H9 (cell line): ENCODE data around the gene BBX. TPM values are rescaled to one million over a fixed set of nuclear protein-coding genes. Genes with fewer than 3 reads are reported as not detected.

Experiments
- DNase-seq: peaks from one replicate; pipeline ENCODE4 v3.0.0-alpha.2; 2017
- H2AFZ ChIP-seq: one replicate; pipeline ENCODE4 v1.6.1; 2013; ENCODE audit warnings: mild to moderate bottlenecking, low read length, control low read depth, moderate library complexity
- H2AK5ac ChIP-seq: 2 replicates; pipeline ENCODE4 v1.6.1; 2013; ENCODE audit warnings: low read length, control low read depth, mixed read lengths; ENCODE audit not compliant: insufficient read length
- H2BK120ac ChIP-seq: one replicate; pipeline ENCODE4 v1.6.1; 2013; ENCODE audit warnings: low read depth, mild to moderate bottlenecking, low read length, control low read depth, inconsistent platforms; ENCODE audit not compliant: poor library complexity, severe bottlenecking
- H2BK12ac ChIP-seq: 2 replicates; pipeline ENCODE4 v1.6.1; 2013; ENCODE audit warnings: low read length, control low read depth, mixed read lengths, low read depth; ENCODE audit not compliant: insufficient read length
- H2BK15ac ChIP-seq: 2 replicates; pipeline ENCODE4 v1.6.1; 2013; ENCODE audit warnings: low read depth, low read length, control low read depth
- H2BK20ac ChIP-seq: one replicate; pipeline ENCODE4 v1.6.1; 2013; ENCODE audit warnings: low read depth, mild to moderate bottlenecking, low read length, control low read depth, inconsistent platforms; ENCODE audit not compliant: poor library complexity, severe bottlenecking
- H2BK5ac ChIP-seq: 2 replicates; pipeline ENCODE4 v1.6.1; 2013; ENCODE audit warnings: low read length, control low read depth, mixed read lengths; ENCODE audit not compliant: insufficient read length
- H3K14ac ChIP-seq: 2 replicates; pipeline ENCODE4 v1.6.1; 2013; ENCODE audit warnings: low read length, control low read depth; ENCODE audit not compliant: insufficient read depth
- H3K18ac ChIP-seq: 2 replicates; pipeline ENCODE4 v1.6.1; 2013; ENCODE audit warnings: low read depth, mild to moderate bottlenecking, mixed read lengths, low read length, control low read depth; ENCODE audit not compliant: insufficient read length
- H3K23ac ChIP-seq: 2 replicates; pipeline ENCODE4 v1.6.1; 2013; ENCODE audit warnings: low read length, control low read depth, mixed read lengths, low read depth; ENCODE audit not compliant: insufficient read length
- H3K23me2 ChIP-seq: 2 replicates; pipeline ENCODE4 v1.6.1; 2013; ENCODE audit warnings: low read depth, mild to moderate bottlenecking, mixed read lengths, low read length, control low read depth; ENCODE audit not compliant: insufficient read length, poor library complexity, severe bottlenecking
- H3K27ac ChIP-seq: 2 replicates; pipeline ENCODE4 v1.5.1; 2013; ENCODE audit warnings: low read length, control low read depth, mixed read lengths, low read depth; ENCODE audit not compliant: insufficient read length
- H3K27me3 ChIP-seq: 2 replicates; pipeline ENCODE4 v1.6.1; 2013; ENCODE audit warnings: low read length, control low read depth, inconsistent platforms; ENCODE audit not compliant: insufficient read depth
- H3K4ac ChIP-seq: 2 replicates; pipeline ENCODE4 v1.6.1; 2013; ENCODE audit warnings: low read depth, mild to moderate bottlenecking, control low read depth, inconsistent platforms, low read length, moderate library complexity
- H3K4me1 ChIP-seq: 2 replicates; pipeline ENCODE4 v1.6.1; 2013; ENCODE audit warnings: low read length, control low read depth, inconsistent platforms; ENCODE audit not compliant: insufficient read depth
- H3K4me2 ChIP-seq: 2 replicates; pipeline ENCODE4 v1.6.1; 2013; ENCODE audit warnings: low read length, control low read depth, mixed read lengths; ENCODE audit not compliant: insufficient read length, insufficient read depth
- H3K56ac ChIP-seq: 2 replicates; pipeline ENCODE4 v1.6.1; 2013; ENCODE audit warnings: low read depth, mild to moderate bottlenecking, mixed read lengths, low read length, control low read depth; ENCODE audit not compliant: insufficient read length
- H3K79me1 ChIP-seq: 2 replicates; pipeline ENCODE4 v1.6.1; 2013; ENCODE audit warnings: low read depth, mild to moderate bottlenecking, moderate library complexity, low read length, control low read depth, inconsistent platforms; ENCODE audit not compliant: insufficient read depth, poor library complexity, severe bottlenecking
- H3K79me2 ChIP-seq: 2 replicates; pipeline ENCODE4 v1.6.1; 2013; ENCODE audit warnings: low read length, control low read depth, inconsistent platforms; ENCODE audit not compliant: insufficient read depth
- H3K9ac ChIP-seq: 2 replicates; pipeline ENCODE4 v1.6.1; 2013; ENCODE audit warnings: low read length, control low read depth, mixed read lengths; ENCODE audit not compliant: insufficient read length; ENCODE audit errors: extremely low read depth
- H3K9me3 ChIP-seq: one replicate; pipeline ENCODE4 v1.6.1; 2013; ENCODE audit warnings: low read depth, low read length, inconsistent platforms; ENCODE audit not compliant: control insufficient read depth
- H3T11ph ChIP-seq: one replicate; pipeline ENCODE4 v1.6.1; 2013; ENCODE audit warnings: mild to moderate bottlenecking, low read length, control low read depth, inconsistent platforms
- H4K20me1 ChIP-seq: one replicate; pipeline ENCODE4 v1.6.1; 2013; ENCODE audit not compliant: control insufficient read depth, insufficient read length, insufficient read depth
- H4K5ac ChIP-seq: 2 replicates; pipeline ENCODE4 v1.6.1; 2013; ENCODE audit warnings: low read depth, mild to moderate bottlenecking, mixed read lengths, low read length, control low read depth; ENCODE audit not compliant: insufficient read length
- H4K8ac ChIP-seq: replicated peaks from 2 replicates; pipeline ENCODE4 v1.6.1; 2013; ENCODE audit warnings: low read length, control low read depth, mixed read lengths, low read depth; ENCODE audit not compliant: insufficient read length
- H4K91ac ChIP-seq: 2 replicates; pipeline ENCODE4 v1.6.1; 2013; ENCODE audit warnings: low read depth, mild to moderate bottlenecking, moderate library complexity, mixed read lengths, low read length, control low read depth; ENCODE audit not compliant: insufficient read length
- H3K27ac Mint-ChIP-seq, 3 experiments: 2 replicates in 2 of 3; 3 replicates in 1 of 3; pipeline ENCODE4 v1.8.0; 2020 to 2021; ENCODE audit warnings: mixed read lengths in 3 of 3, mild to moderate bottlenecking in 1 of 3, moderate library complexity in 1 of 3
- H3K27me3 Mint-ChIP-seq: 2 replicates; pipeline ENCODE4 v1.8.0; 2021; ENCODE audit warnings: low read depth, mild to moderate bottlenecking, moderate library complexity, mixed read lengths
- H3K36me3 Mint-ChIP-seq, 3 experiments: 2 replicates in 2 of 3; 3 replicates in 1 of 3; pipeline ENCODE4 v1.8.0; 2020 to 2021; ENCODE audit warnings: low read depth in 3 of 3, mixed read lengths in 3 of 3; ENCODE audit not compliant: insufficient read depth in 1 of 3
- H3K4me1 Mint-ChIP-seq, 2 experiments: 2 replicates each; pipeline ENCODE4 v1.8.0; 2020; ENCODE audit warnings: mixed read lengths in 2 of 2
- H3K4me3 Mint-ChIP-seq, 2 experiments: 2 replicates in 1 of 2; 3 replicates in 1 of 2; pipeline ENCODE4 v1.8.0; 2020 to 2021; ENCODE audit warnings: mild to moderate bottlenecking in 2 of 2, mixed read lengths in 2 of 2, moderate library complexity in 1 of 2
- H3K9me3 Mint-ChIP-seq, 2 experiments: 2 replicates in 1 of 2; 3 replicates in 1 of 2; pipeline ENCODE4 v1.8.0; 2020; ENCODE audit warnings: mild to moderate bottlenecking in 2 of 2, mixed read lengths in 2 of 2, moderate library complexity in 1 of 2
- WGBS: extraction: QIAGEN DNeasy Blood & Tissue Kit; methylation state at CpG from one replicate; pipeline ENCODE4 v1.1.7; 2013; ENCODE audit warnings: missing lambda C conversion rate, low lambda C conversion rate, mixed read lengths; ENCODE audit not compliant: insufficient read length; ENCODE audit errors: extremely low coverage; 5-methylcytosine and 5-hydroxymethylcytosine counted together
- total RNA-seq: library from RNA; stranded (reverse); gene quantifications from 2 replicates; pipeline ENCODE4 v1.2.1, GENCODE V29; 2021
- TF ChIP-seq, protein P1 (sequence below): fragments of 200-600 bp; sonication (generic); conservative IDR thresholded peaks from 3 replicates; pipeline ENCODE4 v1.8.0; 2021; ENCODE audit warnings: antibody characterized with exemption, mild to moderate bottlenecking

BBX gene
- total RNA-seq, 1 experiment from 2014 or later: 34.8 TPM

DNA sequence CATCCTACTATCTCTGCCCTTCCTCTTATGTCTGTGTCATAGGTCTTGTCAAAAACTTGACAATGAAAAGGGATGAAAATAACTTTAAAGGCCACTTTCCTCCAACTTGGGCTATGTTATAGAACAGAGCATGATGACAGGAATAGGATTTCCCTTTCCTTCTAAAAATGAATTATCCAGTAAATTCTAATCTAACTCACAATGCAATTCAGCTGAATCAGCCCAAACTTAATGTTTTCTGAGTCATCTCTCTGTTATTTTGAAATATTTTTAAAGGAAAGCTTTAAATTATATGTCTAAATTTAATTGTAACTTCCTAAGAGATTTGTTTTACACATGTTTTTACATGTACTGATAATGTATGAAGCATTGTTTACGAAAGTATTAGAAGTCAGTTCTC is 258.5 kb downstream of the BBX start:
- Histone ChIP-seq H3K18ac (no peak overlapping the region), H3K4me2 (no peak overlapping the region), H3K14ac (no peak overlapping the region), H2BK15ac (no peak overlapping the region), H3K23ac (no peak overlapping the region), H3K56ac (no peak overlapping the region), H3K79me2 (no peaks in the 10 kb centered on the region), H2BK12ac (no peak overlapping the region), H2BK20ac (no peak overlapping the region), H3K27ac (no peak overlapping the region), H3K4me1 (no peaks in the 10 kb centered on the region), H4K20me1 (no peaks in the 10 kb centered on the region), H3K79me1 (no peaks in the 10 kb centered on the region), H2BK120ac (no peak overlapping the region), H2AK5ac (no peak overlapping the region), H2BK5ac (no peak overlapping the region), H3K9ac (no peak overlapping the region), H4K91ac (no peak overlapping the region), H3K23me2 (no peaks in the 10 kb centered on the region), H3K27me3 (no peaks in the 10 kb centered on the region), H3K4ac (no peak overlapping the region), H4K8ac (no peak overlapping the region), H3T11ph (no peak overlapping the region), H4K5ac (no peak overlapping the region), H2AFZ (no peak overlapping the region), H3K9me3 (no peaks in the 10 kb centered on the region)
- Mint-ChIP-seq H3K4me1 (no peaks in the 10 kb centered on the region), H3K27me3 (no peaks in the 10 kb centered on the region), H3K9me3 (no peaks in the 10 kb centered on the region), H3K27ac (no peak overlapping the region), H3K36me3 (peaks cover 5 to 24% (median 21%) of the 10 kb centered on the region in 3 experiments; a peak in 5 of 7 replicates), H3K4me3 (no peak overlapping the region)
- no peak for DNase-seq
- TF ChIP-seq, protein P1, sequence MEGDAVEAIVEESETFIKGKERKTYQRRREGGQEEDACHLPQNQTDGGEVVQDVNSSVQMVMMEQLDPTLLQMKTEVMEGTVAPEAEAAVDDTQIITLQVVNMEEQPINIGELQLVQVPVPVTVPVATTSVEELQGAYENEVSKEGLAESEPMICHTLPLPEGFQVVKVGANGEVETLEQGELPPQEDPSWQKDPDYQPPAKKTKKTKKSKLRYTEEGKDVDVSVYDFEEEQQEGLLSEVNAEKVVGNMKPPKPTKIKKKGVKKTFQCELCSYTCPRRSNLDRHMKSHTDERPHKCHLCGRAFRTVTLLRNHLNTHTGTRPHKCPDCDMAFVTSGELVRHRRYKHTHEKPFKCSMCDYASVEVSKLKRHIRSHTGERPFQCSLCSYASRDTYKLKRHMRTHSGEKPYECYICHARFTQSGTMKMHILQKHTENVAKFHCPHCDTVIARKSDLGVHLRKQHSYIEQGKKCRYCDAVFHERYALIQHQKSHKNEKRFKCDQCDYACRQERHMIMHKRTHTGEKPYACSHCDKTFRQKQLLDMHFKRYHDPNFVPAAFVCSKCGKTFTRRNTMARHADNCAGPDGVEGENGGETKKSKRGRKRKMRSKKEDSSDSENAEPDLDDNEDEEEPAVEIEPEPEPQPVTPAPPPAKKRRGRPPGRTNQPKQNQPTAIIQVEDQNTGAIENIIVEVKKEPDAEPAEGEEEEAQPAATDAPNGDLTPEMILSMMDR: no peak
- WGBS: no CpG with 5 or more reads among the region's 1 CpG
